Tibial nerve (tissue), 4 donors: ENCODE results near the gene OXCT2.

ENCODE experiments used
- EP300 ChIP-seq, 2 donors: sonication (generic); formaldehyde crosslinking; IDR thresholded peaks; one replicate each; pipeline ENCODE4 v1.6.1; 2017; ENCODE audit warnings: antibody characterized with exemption in 2 of 2, mild to moderate bottlenecking in 1 of 2
- POLR2A ChIP-seq, 2 donors: fragments of 450-650 bp; IDR thresholded peaks; one replicate each; pipeline ENCODE4 v1.6.1; 2017; ENCODE audit warnings: antibody characterized with exemption in 2 of 2, mild to moderate bottlenecking in 2 of 2, moderate library complexity in 2 of 2
- TF ChIP-seq, protein P1 (sequence below), 5 experiments: fragments of 200-600 bp in 3 of 5; fragments of 450-650 bp in 2 of 5; sonication (generic) in 3 of 5; IDR thresholded peaks; one replicate each; pipeline ENCODE4 v1.5.1; 2016 to 2019; ENCODE audit warnings: antibody characterized with exemption in 5 of 5, mild to moderate bottlenecking in 3 of 5, moderate library complexity in 2 of 5

DNA sequence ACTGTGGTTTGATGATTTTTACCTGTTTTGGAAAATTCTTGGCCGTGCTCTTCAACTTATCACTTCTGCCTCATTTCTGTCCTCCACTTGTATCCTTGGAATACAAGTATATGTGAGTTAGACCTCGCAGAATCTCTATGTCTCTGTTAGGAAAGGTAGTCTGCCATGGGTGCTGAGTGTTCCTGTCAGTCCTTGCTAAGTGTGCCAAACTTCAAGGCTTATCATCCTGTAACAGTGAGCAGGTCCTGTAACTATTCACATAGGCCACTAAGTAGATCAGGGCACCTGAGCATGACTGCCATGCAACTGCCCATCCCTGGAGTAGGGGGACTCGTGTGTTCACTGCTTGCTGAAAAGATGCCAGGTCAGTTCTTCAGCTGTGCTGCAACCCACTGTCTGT lies 41.8 kb upstream of the OXCT2 start:
- TF ChIP-seq, protein P1, sequence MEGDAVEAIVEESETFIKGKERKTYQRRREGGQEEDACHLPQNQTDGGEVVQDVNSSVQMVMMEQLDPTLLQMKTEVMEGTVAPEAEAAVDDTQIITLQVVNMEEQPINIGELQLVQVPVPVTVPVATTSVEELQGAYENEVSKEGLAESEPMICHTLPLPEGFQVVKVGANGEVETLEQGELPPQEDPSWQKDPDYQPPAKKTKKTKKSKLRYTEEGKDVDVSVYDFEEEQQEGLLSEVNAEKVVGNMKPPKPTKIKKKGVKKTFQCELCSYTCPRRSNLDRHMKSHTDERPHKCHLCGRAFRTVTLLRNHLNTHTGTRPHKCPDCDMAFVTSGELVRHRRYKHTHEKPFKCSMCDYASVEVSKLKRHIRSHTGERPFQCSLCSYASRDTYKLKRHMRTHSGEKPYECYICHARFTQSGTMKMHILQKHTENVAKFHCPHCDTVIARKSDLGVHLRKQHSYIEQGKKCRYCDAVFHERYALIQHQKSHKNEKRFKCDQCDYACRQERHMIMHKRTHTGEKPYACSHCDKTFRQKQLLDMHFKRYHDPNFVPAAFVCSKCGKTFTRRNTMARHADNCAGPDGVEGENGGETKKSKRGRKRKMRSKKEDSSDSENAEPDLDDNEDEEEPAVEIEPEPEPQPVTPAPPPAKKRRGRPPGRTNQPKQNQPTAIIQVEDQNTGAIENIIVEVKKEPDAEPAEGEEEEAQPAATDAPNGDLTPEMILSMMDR (IDR thresholded peaks at IDR 0.05) = no peak
- TF ChIP-seq POLR2A (IDR thresholded peaks at IDR 0.05) (no peak), EP300 (IDR thresholded peaks at IDR 0.05) (no peak)
